K562 (cell line): ENCODE measurements around the gene ACTL10. TPM values are rescaled to one million over a fixed set of nuclear protein-coding genes. Genes with fewer than 3 reads are reported as not detected.
A peak's percentile ranks its signal among the peaks of the same experiment; 100 is the strongest.

Experiments
- ATAC-seq: fragments of 200-7000 bp; cut with Tn5 transposase; 3 replicates; pipeline ENCODE4 v1.9.1; 2020; ENCODE audit warnings: moderate library complexity
- BruUV-seq: library from RNA; stranded (reverse); fragments of 400-500 nt; replicated peaks from 2 replicates; lab custom pipeline; 2021; lab: Mats Ljungman, UMichigan
- CTCF ChIA-PET: fragments of 300-600 bp; formaldehyde crosslinking; extraction: SDS; loops from one replicate; lab custom pipeline; 2021; ENCODE audit warnings: low intra/inter-chr PET ratio; lab: Yijun Ruan, JAX
- POLR2A ChIA-PET: fragments of 300-600, 350-650 bp; sonication (Branson Sonifier 250); formaldehyde crosslinking; extraction: SDS; loops from one replicate; lab custom pipeline; 2021; ENCODE audit warnings: antibody characterized with exemption, inconsistent platforms; lab: Yijun Ruan, JAX
- DNase-seq, 4 experiments: peaks; one replicate each; pipeline versions ENCODE4 v3.0.0 to v3.0.0-alpha.2; 2011 to 2018; ENCODE audit warnings: low spot score in 3 of 4, mixed read lengths in 3 of 4; ENCODE audit errors: extremely low read depth in 1 of 4
- FAIRE-seq: peaks from 2 replicates; lab custom pipeline; 2011; peaks lifted over from hg19 to GRCh38; lab: Jason Lieb, UNC
- H2AFZ ChIP-seq: 2 replicates; pipeline ENCODE4 v1.6.0; 2011; ENCODE audit warnings: low read depth, low read length, control low read depth, inconsistent platforms
- H3K27ac ChIP-seq: fragments of 200-600 bp; 3 replicates; pipeline ENCODE4 v1.8.0; 2011; ENCODE audit warnings: low read depth, mild to moderate bottlenecking, control low read depth, inconsistent platforms, low read length, moderate library complexity, mixed read lengths; ENCODE audit errors: extremely low read depth
- H3K27me3 ChIP-seq, 2 experiments: fragments of 300-600 bp in 1 of 2; 2 replicates in 1 of 2; 3 replicates in 1 of 2; pipeline versions ENCODE4 v1.6.0 to v1.8.0; 2011; ENCODE audit warnings: inconsistent platforms in 2 of 2, low read length in 2 of 2, mild to moderate bottlenecking in 1 of 2, mixed read lengths in 1 of 2, moderate library complexity in 1 of 2; ENCODE audit not compliant: control insufficient read depth in 2 of 2, insufficient read depth in 2 of 2
- H3K36me3 ChIP-seq: fragments of 300-600 bp; 3 replicates; pipeline ENCODE4 v1.8.0; 2011; ENCODE audit warnings: mild to moderate bottlenecking, low read length, inconsistent platforms; ENCODE audit not compliant: control insufficient read depth, insufficient read depth
- H3K4me1 ChIP-seq, 2 experiments: fragments of 200-600 bp in 1 of 2; replicated peaks in 1 of 2; 2 replicates in 1 of 2; 3 replicates in 1 of 2; pipeline versions ENCODE4 v1.5.1 to v1.8.0; 2011; ENCODE audit warnings: inconsistent platforms in 2 of 2, low read length in 2 of 2, mild to moderate bottlenecking in 1 of 2, mixed read lengths in 1 of 2, moderate library complexity in 1 of 2; ENCODE audit not compliant: control insufficient read depth in 2 of 2, insufficient read depth in 2 of 2
- H3K4me2 ChIP-seq: 2 replicates; pipeline ENCODE4 v1.6.1; 2011; ENCODE audit warnings: low read length, control low read depth, inconsistent platforms, mixed read lengths; ENCODE audit not compliant: insufficient read depth
- H3K4me3 ChIP-seq: fragments of 200-600 bp; sonication (generic), shearing (Covaris generic); 2 replicates; pipeline ENCODE4 v1.5.1; 2016; ENCODE audit warnings: control low read depth, inconsistent platforms
- H3K79me2 ChIP-seq: fragments of 200-600 bp; 3 replicates; pipeline ENCODE4 v1.8.0; 2011; ENCODE audit warnings: low read length, inconsistent platforms; ENCODE audit not compliant: control insufficient read depth, insufficient read depth
- H3K9ac ChIP-seq, 2 experiments: 2 replicates each; pipeline versions ENCODE4 v1.6.0 to v1.6.1; 2011; ENCODE audit warnings: low read depth in 2 of 2, low read length in 2 of 2, control low read depth in 1 of 2, inconsistent platforms in 1 of 2, mild to moderate bottlenecking in 1 of 2, mixed read lengths in 1 of 2; ENCODE audit not compliant: insufficient read depth in 1 of 2
- H3K9me1 ChIP-seq: one replicate; pipeline ENCODE4 v1.6.0; 2011; ENCODE audit warnings: inconsistent platforms, mild to moderate bottlenecking, low read length, moderate library complexity; ENCODE audit not compliant: control insufficient read depth, insufficient read depth
- H3K9me3 ChIP-seq: replicated peaks from 2 replicates; pipeline ENCODE4 v1.5.1; 2011; ENCODE audit warnings: low read depth, low read length, inconsistent platforms; ENCODE audit not compliant: control insufficient read depth, insufficient read depth
- H4K20me1 ChIP-seq: replicated peaks from 2 replicates; pipeline ENCODE4 v1.6.1; 2011; ENCODE audit warnings: low read length, inconsistent platforms, mixed read lengths; ENCODE audit not compliant: control insufficient read depth, insufficient read depth
- DACH1 ChIP-seq: fragments of 450-650 bp; IDR thresholded peaks from 2 replicates; pipeline ENCODE4 v1.6.1; 2018; ENCODE audit not compliant: partially characterized antibody
- MXD1 ChIP-seq: fragments of 250-450 bp; sonication (Bioruptor Pico); IDR thresholded peaks from 2 replicates; pipeline ENCODE4 v1.8.0; 2021; ENCODE audit warnings: borderline replicate concordance, mild to moderate bottlenecking, moderate library complexity; ENCODE audit not compliant: poor library complexity, severe bottlenecking
- RERE ChIP-seq: sonication (generic); formaldehyde crosslinking; IDR thresholded peaks from 2 replicates; pipeline ENCODE4 v1.8.0; 2023; ENCODE audit warnings: missing genetic modification reagents, mild to moderate bottlenecking, borderline replicate concordance
- TAF15 ChIP-seq: fragments of 200-400 bp; formaldehyde crosslinking; IDR thresholded peaks from 2 replicates; pipeline ENCODE4 v1.6.1; 2017; ENCODE audit warnings: mild to moderate bottlenecking, low read depth, low read length, moderate library complexity
- TOE1 ChIP-seq, 2 experiments: fragments of 450-650 bp in 1 of 2; sonication (generic) in 1 of 2; formaldehyde crosslinking in 1 of 2; IDR thresholded peaks; 2 replicates each; pipeline versions ENCODE4 v1.7.1 to v1.8.0; 2016 to 2022; ENCODE audit warnings: borderline replicate concordance in 2 of 2, mild to moderate bottlenecking in 2 of 2, antibody characterized with exemption in 1 of 2, inconsistent platforms in 1 of 2, low read depth in 1 of 2, missing genetic modification reagents in 1 of 2, moderate library complexity in 1 of 2
- ZSCAN32 ChIP-seq: fragments of 450-650 bp; formaldehyde crosslinking; IDR thresholded peaks from 2 replicates; pipeline ENCODE4 v1.4.0; 2020; ENCODE audit warnings: mild to moderate bottlenecking, moderate library complexity
- WGBS: fragments of 100-300 bp; shearing (Covaris generic); methylation state at CpG from one replicate; pipeline ENCODE4 v1.1.6; 2016; ENCODE audit warnings: low coverage, mixed read lengths; ENCODE audit not compliant: insufficient coverage; ENCODE audit errors: missing lambda C conversion rate; 5-methylcytosine and 5-hydroxymethylcytosine counted together
- in situ Hi-C: fragments of 300-500 bp; cut with MboI; formaldehyde crosslinking; loops from 4 replicates; pipeline ENCODE4 v1.15.0; 2018; ENCODE audit warnings: inconsistent platforms, mixed read lengths
- intact Hi-C: fragments of 100-400 bp; cut with micrococcal nuclease; formaldehyde crosslinking; loops from 2 replicates; pipeline ENCODE4 v1.14.2; 2022
- polyA plus RNA-seq, 8 experiments: library from polyadenylated mRNA; depleted of rRNA in 4 of 8; stranded (reverse) in 5 of 8; unstranded in 3 of 8; fragments of >200 nt; fragmentation: Nextera tagmentation in 2 of 8; fragmentation: Illumina TruSeq in 1 of 8; extraction: Ambion mirVana in 2 of 8; extraction: Trizol in 1 of 8; gene quantifications; 2 replicates each; pipeline versions ENCODE4 v1.2.1 to v1.2.3, GENCODE V29; 2011 to 2014; ENCODE audit warnings: inconsistent platforms in 1 of 8, missing spikeins in 1 of 8
- total RNA-seq, 7 experiments: library from RNA; depleted of rRNA in 6 of 7; stranded (reverse); fragments of >200 nt in 6 of 7; fragmentation: Illumina TruSeq in 2 of 7; extraction: Trizol in 2 of 7; gene quantifications; 2 replicates each; pipeline versions ENCODE4 v1.2.1 to v1.2.3, GENCODE V29; 2011 to 2021; ENCODE audit warnings: low replicate concordance in 1 of 7

ACTL10 gene
- total and polyA plus RNA-seq, 9 of the 15 experiments (the other 6 are each of a cell fraction or from before 2014, with no cell fraction given): 0.07 to 0.14 TPM; not detected in 7

- Histone ChIP-seq H2AFZ (no peak overlapping the region), H3K27ac (no peak overlapping the region), H4K20me1 (peaks cover 11% of the 10 kb centered on the region; the same call in 1 of the 2 replicates), H3K4me3 (no peak overlapping the region), H3K79me2 (peaks cover 18% of the 10 kb centered on the region), H3K4me2 (no peak overlapping the region), H3K4me1 (peaks cover 16 to 56% of the 10 kb centered on the region in 2 experiments; a peak in 4 of 5 replicates), H3K9ac (peak overlapping the region in 1 of 2 experiments; percentile 50; a peak in 2 of 4 replicates), H3K36me3 (peaks cover 55% of the 10 kb centered on the region; the same call in 2 of the 3 replicates), H3K9me3 (no peaks in the 10 kb centered on the region), H3K27me3 (no peaks in the 10 kb centered on the region), H3K9me1 (no peaks in the 10 kb centered on the region)
- WGBS: 92% methylated on average over 7 of the region's 7 CpGs
- DNase-seq (no peak), FAIRE-seq (no peak), ATAC-seq (no peak)
- ChIA-PET CTCF (no interaction called here), POLR2A (interaction anchor here (1.3 kb wide), 1 partner anchor 13 kb away, joined by 6 read pairs; no protein-coding TSS in a partner anchor)
- intact Hi-C loops (no loop called here), in situ Hi-C loops (no loop called here)
- TF ChIP-seq ZSCAN32 (CRISPR knock-in tag): no peak
- no peak for TF ChIP-seq MXD1 (CRISPR knock-in tag)
- no peak for TF ChIP-seq TAF15
- TF ChIP-seq RERE (CRISPR knock-in tag): no peak
- no peak for TF ChIP-seq TOE1 (IDR thresholded peaks at IDR 0.05; ENCODE audit: borderline replicate concordance)
- no peak for TF ChIP-seq TOE1 (CRISPR knock-in tag; IDR thresholded peaks at IDR 0.05; ENCODE audit: borderline replicate concordance, low read depth)
- TF ChIP-seq DACH1: no peak
- no TSS peak for BruUV-seq
Observed at GRCh38 chr20:33660685-33661058, 6.1 kb upstream of the ACTL10 start.
